ENCODE results near the gene RTN4. TPM values are rescaled to one million over a fixed set of nuclear protein-coding genes. Genes with fewer than 3 reads are reported as not detected.

Gene RTN4
- total and polyA plus RNA-seq, 2 experiments from 2014 or later, result 218 to 221 TPM

GRCh38 chr2:54935389-54935788, 114.9 kb downstream of the RTN4 start:
- H3K4me2 ChIP-seq, result no peak overlapping the region
- no peaks in the 10 kb centered on the region for H3F3A ChIP-seq (replicated peaks; ENCODE audit: low read depth)
- no peak overlapping the region for H2AFZ ChIP-seq
- TF ChIP-seq JUNB (IDR thresholded peaks at IDR 0.05; ENCODE audit: unreplicated experiment), result no peak
- no peak for TF ChIP-seq CREB1 (CRISPR knock-in tag; IDR thresholded peaks at IDR 0.05; ENCODE audit: low read depth)
- no peak for TF ChIP-seq CTCF (conservative IDR thresholded peaks at IDR 0.05; ENCODE audit: low read depth in 2 of 2)
- TF ChIP-seq NANOG (IDR thresholded peaks at IDR 0.05; ENCODE audit: borderline replicate concordance), result no peak
- TF ChIP-seq ZNF331 (CRISPR knock-in tag; IDR thresholded peaks at IDR 0.05; ENCODE audit: low read depth), result no peak
- TF ChIP-seq EZH2 (IDR thresholded peaks at IDR 0.05; ENCODE audit: low read depth, unreplicated experiment), result no peak
- no peak for TF ChIP-seq ZNF462 (CRISPR knock-in tag; IDR thresholded peaks at IDR 0.05)
- TF ChIP-seq ZNF114 (CRISPR knock-in tag; IDR thresholded peaks at IDR 0.05), result no peak
- TF ChIP-seq EZH2phosphoT487 (IDR thresholded peaks at IDR 0.05; ENCODE audit: unreplicated experiment), result no peak
- TF ChIP-seq STAT1 (IDR thresholded peaks at IDR 0.05; ENCODE audit: unreplicated experiment), result no peak
- no peak for TF ChIP-seq ETS1 (IDR thresholded peaks at IDR 0.05)
- no peak for TF ChIP-seq REST (IDR thresholded peaks at IDR 0.05; ENCODE audit: unreplicated experiment)
- no peaks in the 10 kb centered on the region for H3K27me3 ChIP-seq (ENCODE audit: insufficient read depth)
- Mint-ChIP-seq H3K4me1 (no peaks in the 10 kb centered on the region), H3K4me3 (no peak overlapping the region), H3K36me3 (ENCODE audit: low read depth) (no peaks in the 10 kb centered on the region), H3K9me3 (peaks cover 2% of the 10 kb centered on the region; the same call in 1 of the 3 replicates), H3K27me3 (ENCODE audit: insufficient read depth, low read depth, poor library complexity) (no peaks in the 10 kb centered on the region), H3K27ac (no peak overlapping the region)
- H3K36me3 ChIP-seq (ENCODE audit: insufficient read depth), result no peaks in the 10 kb centered on the region
- ATAC-seq, result no peak
- H3K79me2 ChIP-seq (replicated peaks; ENCODE audit: insufficient read depth), result no peaks in the 10 kb centered on the region
- H3K4me1 ChIP-seq (ENCODE audit: insufficient read depth), result no peaks in the 10 kb centered on the region
- no peak for DNase-seq (ENCODE audit: low spot score)
- no peaks in the 10 kb centered on the region for H4K20me1 ChIP-seq (replicated peaks; ENCODE audit: insufficient read depth)
- no peak overlapping the region for H3K27ac ChIP-seq (ENCODE audit: low read depth)
- H3K9me2 ChIP-seq (ENCODE audit: insufficient read depth), result no peaks in the 10 kb centered on the region
- no peak overlapping the region for H3K4me3 ChIP-seq

Data from GM23338 (cell line).